Endothelial cell of umbilical vein (primary cell): ENCODE data around the gene OMA1. TPM values are rescaled to one million over a fixed set of nuclear protein-coding genes. Genes with fewer than 3 reads are reported as not detected.

ENCODE experiments used
- BruUV-seq: library from RNA; stranded (reverse); fragments of 400-500 nt; replicated peaks from 2 replicates; lab custom pipeline; 2021; lab: Mats Ljungman, UMichigan
- CTCF ChIA-PET: fragments of 300-600, 350-600 bp; sonication (Branson Sonifier 250); formaldehyde crosslinking; loops from one replicate; lab custom pipeline; 2021; ENCODE audit warnings: antibody characterized with exemption, inconsistent platforms; lab: Charles Lee
- POLR2A ChIA-PET: fragments of 300-600, 350-600 bp; sonication (Branson Sonifier 250); formaldehyde crosslinking; loops from one replicate; lab custom pipeline; 2021; ENCODE audit warnings: antibody characterized with exemption, inconsistent platforms; lab: Charles Lee
- DNase-seq: peaks from one replicate; pipeline ENCODE4 v3.0.0-alpha.2; 2011; ENCODE audit warnings: low read depth, low spot score
- FAIRE-seq: peaks from 2 replicates; lab custom pipeline; 2011; peaks lifted over from hg19 to GRCh38; lab: Jason Lieb, UNC
- H2AFZ ChIP-seq: 2 replicates; pipeline ENCODE4 v1.6.0; 2012; ENCODE audit warnings: low read depth, low read length, control low read depth, inconsistent platforms
- H3K27ac ChIP-seq: 2 replicates; pipeline ENCODE4 v1.5.1; 2011; ENCODE audit warnings: low read depth, mild to moderate bottlenecking, control low read depth, low read length, moderate library complexity; ENCODE audit not compliant: insufficient read depth
- H3K27me3 ChIP-seq, 2 experiments: 2 replicates each; pipeline versions ENCODE4 v1.6.0 to v1.6.1; 2011; ENCODE audit warnings: low read length in 2 of 2, mixed read lengths in 1 of 2; ENCODE audit not compliant: control insufficient read depth in 2 of 2, insufficient read depth in 2 of 2
- H3K36me3 ChIP-seq, 2 experiments: 2 replicates in 1 of 2; 3 replicates in 1 of 2; pipeline ENCODE4 v1.5.1; 2011; ENCODE audit warnings: low read length in 2 of 2, mild to moderate bottlenecking in 1 of 2, moderate library complexity in 1 of 2; ENCODE audit not compliant: control insufficient read depth in 2 of 2, insufficient read depth in 2 of 2; ENCODE audit errors: extremely low read depth in 1 of 2
- H3K4me1 ChIP-seq: 3 replicates; pipeline ENCODE4 v1.5.1; 2011; ENCODE audit warnings: mild to moderate bottlenecking, low read length; ENCODE audit not compliant: control insufficient read depth, insufficient read depth; ENCODE audit errors: extremely low read depth
- H3K4me2 ChIP-seq: 2 replicates; pipeline ENCODE4 v1.6.1; 2011; ENCODE audit warnings: low read length, control low read depth, mixed read lengths; ENCODE audit not compliant: insufficient read depth
- H3K4me3 ChIP-seq, 3 experiments: fragments of 200-600 bp in 1 of 3; sonication (generic), shearing (Covaris generic) in 1 of 3; replicated peaks in 1 of 3; 2 replicates each; pipeline ENCODE4 v1.5.1; 2011 to 2016; ENCODE audit warnings: control low read depth in 3 of 3, low read length in 3 of 3, mild to moderate bottlenecking in 2 of 3, inconsistent platforms in 1 of 3, low read depth in 1 of 3, moderate library complexity in 1 of 3; ENCODE audit not compliant: insufficient read depth in 1 of 3
- H3K79me2 ChIP-seq: 2 replicates; pipeline ENCODE4 v1.6.0; 2012; ENCODE audit warnings: low read length, inconsistent platforms; ENCODE audit not compliant: control insufficient read depth, insufficient read depth
- H3K9ac ChIP-seq: replicated peaks from 2 replicates; pipeline ENCODE3; 2011; ENCODE audit warnings: low read length, control low read depth; ENCODE audit not compliant: insufficient read depth; ENCODE audit errors: extremely low read depth
- H3K9me1 ChIP-seq: replicated peaks from 3 replicates; pipeline ENCODE4 v1.6.0; 2011; ENCODE audit warnings: mild to moderate bottlenecking, low read length; ENCODE audit not compliant: control insufficient read depth, insufficient read depth; ENCODE audit errors: extremely low read depth
- H3K9me3 ChIP-seq: replicated peaks from 2 replicates; pipeline ENCODE4 v1.5.1; 2012; ENCODE audit warnings: low read length, inconsistent platforms; ENCODE audit not compliant: control insufficient read depth, insufficient read depth
- H4K20me1 ChIP-seq: replicated peaks from 2 replicates; pipeline ENCODE3; 2011; ENCODE audit warnings: mild to moderate bottlenecking, low read length; ENCODE audit not compliant: control insufficient read depth, insufficient read depth; ENCODE audit errors: extremely low read depth
- EZH2 ChIP-seq: IDR thresholded peaks from 2 replicates; pipeline ENCODE4 v1.6.1; 2012; ENCODE audit warnings: borderline replicate concordance, low read depth, mild to moderate bottlenecking, moderate library complexity, low read length, inconsistent platforms; ENCODE audit not compliant: severe bottlenecking
- FOS ChIP-seq: IDR thresholded peaks from 2 replicates; pipeline ENCODE4 v1.6.1; 2011; ENCODE audit warnings: mild to moderate bottlenecking, low read length, moderate library complexity, borderline replicate concordance; ENCODE audit not compliant: insufficient read depth
- GATA2 ChIP-seq: IDR thresholded peaks from 2 replicates; pipeline ENCODE4 v1.7.0; 2011; ENCODE audit warnings: low read depth, mild to moderate bottlenecking, moderate library complexity, mixed read lengths, low read length; ENCODE audit not compliant: insufficient read length, insufficient read depth
- JUN ChIP-seq: IDR thresholded peaks from 2 replicates; pipeline ENCODE4 v1.6.1; 2011; ENCODE audit warnings: borderline replicate concordance, low read depth; ENCODE audit not compliant: insufficient read length, insufficient read depth
- MYC ChIP-seq: IDR thresholded peaks from one replicate; pipeline ENCODE4 v1.6.1; 2011; ENCODE audit warnings: mild to moderate bottlenecking, low read depth, low read length
- POLR2A ChIP-seq: IDR thresholded peaks from 2 replicates; pipeline ENCODE4 v1.6.1; 2012; ENCODE audit warnings: low read depth, mild to moderate bottlenecking, control low read depth, low read length
- POLR2AphosphoS5 ChIP-seq: IDR thresholded peaks from 2 replicates; pipeline ENCODE4 v1.6.1; 2012; ENCODE audit warnings: low read depth, mild to moderate bottlenecking, control low read depth, low read length, moderate library complexity; ENCODE audit not compliant: insufficient read depth
- dilution Hi-C: fragments of 300-500 bp; cut with MboI; formaldehyde crosslinking; loops from one replicate; pipeline ENCODE4 v1.15.0; 2019; ENCODE audit warnings: low sequenced_read_pairs; ENCODE audit not compliant: extremely low pct_ligation_motif_present
- intact Hi-C: fragments of 100-400 bp; cut with micrococcal nuclease; formaldehyde crosslinking; loops from one replicate; pipeline ENCODE4 v1.10.0; 2022
- polyA plus RNA-seq, 4 experiments: library from polyadenylated mRNA; depleted of rRNA in 3 of 4; stranded (reverse) in 3 of 4; unstranded in 1 of 4; fragments of >200 nt; gene quantifications; 2 replicates each; pipeline versions ENCODE4 v1.2.1 to v1.2.3, GENCODE V29; 2011 to 2012; ENCODE audit warnings: missing spikeins in 1 of 4
- total RNA-seq: library from RNA; stranded (reverse); gene quantifications from 2 replicates; pipeline ENCODE4 v1.2.3, GENCODE V29; 2021
- TF ChIP-seq, protein P1 (sequence below): IDR thresholded peaks from 2 replicates; pipeline ENCODE4 v1.6.1; 2011; ENCODE audit not compliant: insufficient read depth, insufficient read length
- TF ChIP-seq, protein P2 (sequence below), 2 donors: IDR thresholded peaks; 1 replicate in 1 of 2; 2 replicates in 1 of 2; pipeline ENCODE4 v1.5.1; 2011; ENCODE audit warnings: low read length in 2 of 2, mild to moderate bottlenecking in 2 of 2, moderate library complexity in 2 of 2, control low read depth in 1 of 2, inconsistent platforms in 1 of 2, low read depth in 1 of 2; ENCODE audit not compliant: insufficient read depth in 1 of 2; ENCODE audit errors: extremely low read depth in 1 of 2

The OMA1 gene
- total and polyA plus RNA-seq, 2 donors (not counting 3 experiments of a cell fraction or from before 2014, with no cell fraction given) = 4.0 to 4.6 TPM

DNA sequence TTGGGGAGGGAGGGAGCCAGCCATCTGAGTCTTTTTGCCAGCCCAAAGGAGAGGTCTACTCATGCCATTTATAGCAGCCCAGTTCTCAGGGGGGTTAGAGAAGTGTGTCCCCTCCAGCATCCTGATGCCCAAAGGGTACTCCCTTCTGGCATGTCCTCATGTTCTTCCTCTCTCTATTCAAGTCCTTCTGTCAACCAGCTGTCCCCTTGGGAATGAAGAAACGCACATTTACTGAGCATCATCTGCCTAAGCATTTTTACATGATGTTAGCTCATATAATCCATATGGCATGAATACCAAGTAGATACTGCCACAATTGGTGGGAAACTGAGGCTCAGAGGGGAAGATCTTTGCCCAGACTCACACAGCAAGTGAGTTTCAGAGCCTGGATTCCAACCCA is 45.3 kb upstream of the OMA1 start:
- TF ChIP-seq GATA2 (no peak), POLR2A (no peak), POLR2AphosphoS5 (no peak), JUN (no peak), EZH2 (no peak), FOS (no peak), MYC (no peak)
- TF ChIP-seq, protein P1, sequence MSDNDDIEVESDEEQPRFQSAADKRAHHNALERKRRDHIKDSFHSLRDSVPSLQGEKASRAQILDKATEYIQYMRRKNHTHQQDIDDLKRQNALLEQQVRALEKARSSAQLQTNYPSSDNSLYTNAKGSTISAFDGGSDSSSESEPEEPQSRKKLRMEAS = no peak
- TF ChIP-seq, protein P2, sequence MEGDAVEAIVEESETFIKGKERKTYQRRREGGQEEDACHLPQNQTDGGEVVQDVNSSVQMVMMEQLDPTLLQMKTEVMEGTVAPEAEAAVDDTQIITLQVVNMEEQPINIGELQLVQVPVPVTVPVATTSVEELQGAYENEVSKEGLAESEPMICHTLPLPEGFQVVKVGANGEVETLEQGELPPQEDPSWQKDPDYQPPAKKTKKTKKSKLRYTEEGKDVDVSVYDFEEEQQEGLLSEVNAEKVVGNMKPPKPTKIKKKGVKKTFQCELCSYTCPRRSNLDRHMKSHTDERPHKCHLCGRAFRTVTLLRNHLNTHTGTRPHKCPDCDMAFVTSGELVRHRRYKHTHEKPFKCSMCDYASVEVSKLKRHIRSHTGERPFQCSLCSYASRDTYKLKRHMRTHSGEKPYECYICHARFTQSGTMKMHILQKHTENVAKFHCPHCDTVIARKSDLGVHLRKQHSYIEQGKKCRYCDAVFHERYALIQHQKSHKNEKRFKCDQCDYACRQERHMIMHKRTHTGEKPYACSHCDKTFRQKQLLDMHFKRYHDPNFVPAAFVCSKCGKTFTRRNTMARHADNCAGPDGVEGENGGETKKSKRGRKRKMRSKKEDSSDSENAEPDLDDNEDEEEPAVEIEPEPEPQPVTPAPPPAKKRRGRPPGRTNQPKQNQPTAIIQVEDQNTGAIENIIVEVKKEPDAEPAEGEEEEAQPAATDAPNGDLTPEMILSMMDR (IDR thresholded peaks at IDR 0.05; ENCODE audit: extremely low read depth in 1 of 2, insufficient read depth in 1 of 2, low read depth in 1 of 2, low read length in 2 of 2) = no peak
- Histone ChIP-seq H3K27ac (peak overlapping the region; percentile 91), H2AFZ (no peak overlapping the region), H3K36me3 (peaks cover 0 to 2% of the 10 kb centered on the region in 2 experiments), H3K27me3 (no peaks in the 10 kb centered on the region), H3K9ac (no peak overlapping the region), H3K4me3 (no peak overlapping the region), H3K9me3 (no peaks in the 10 kb centered on the region), H3K4me2 (peak overlapping the region; percentile 41), H4K20me1 (no peaks in the 10 kb centered on the region), H3K4me1 (peaks cover 26% of the 10 kb centered on the region), H3K79me2 (peaks cover 11% of the 10 kb centered on the region), H3K9me1 (no peaks in the 10 kb centered on the region)
- DNase-seq (no peak), FAIRE-seq (no peak)
- dilution Hi-C loops = no loop called here
- ChIA-PET CTCF (interaction anchor here (0.9 to 1.9 kb wide), 5 partner anchors 12 to 61 kb away, joined by 3 to 14 read pairs (median 6); partner anchors contain the start of gene OMA1), POLR2A (interaction anchor here (1.2 to 1.3 kb wide), 2 partner anchors 15 to 27 kb away, joined by 4 to 6 read pairs; no protein-coding TSS in a partner anchor)
- intact Hi-C loops = loop anchor here (1.0 to 5.0 kb wide), 5 partner anchors 8 to 195 kb away; partner anchors contain the start of gene OMA1
- no TSS peak for BruUV-seq
